NCI-H2029 treated with DMSO at 0.1 percent for 48 hours (cell line): Measurements from ENCODE around the gene CDK4.

Experiments
- DNase-seq: peaks from one replicate; lab custom pipeline; 2025; lab: John Stamatoyannopoulos, UW

CDK4 gene

GRCh38 chr12:57771873-57772428 is 19.8 kb upstream of the CDK4 start, which contains the start of gene METTL1:
METTL1 (minus strand) TSS chr12:57772105; CDS start chr12:57772083, 22 bp downstream.
- DNase-seq, result peak; percentile 65

- peak; percentile 58 for DNase-seq
These were observed 19.2 kb upstream of the CDK4 start for GRCh38 chr12:57771236-57771872.

GRCh38 chr12:57770734-57771133 is 18.6 kb upstream of the CDK4 start:
- no peak for DNase-seq

GRCh38 chr12:57769594-57769993 is 17.5 kb upstream of the CDK4 start:
- no peak for DNase-seq

- DNase-seq, result no peak
These were observed 15.8 kb upstream of the CDK4 start for GRCh38 chr12:57767876-57768275.

GRCh38 chr12:57767305-57767698 is 15.2 kb upstream of the CDK4 start:
- DNase-seq, result no peak

- peak; percentile 57 for DNase-seq
These were observed 14.6 kb upstream of the CDK4 start, which contains the start of gene CYP27B1 for GRCh38 chr12:57766464-57767304. CYP27B1 (minus strand) TSS chr12:57767078; CDS start chr12:57767041, 37 bp downstream.

GRCh38 chr12:57765698-57766463 is 13.8 kb upstream of the CDK4 start:
- no peak for DNase-seq

GRCh38 chr12:57765003-57765697 is 13.0 kb upstream of the CDK4 start:
- DNase-seq, result no peak

- no peak for DNase-seq
These were observed 12.5 kb upstream of the CDK4 start for GRCh38 chr12:57764662-57765002.

- DNase-seq, result no peak
These were observed 12.0 kb upstream of the CDK4 start for GRCh38 chr12:57763881-57764661.

- no peak for DNase-seq
These were observed 10.4 kb upstream of the CDK4 start for GRCh38 chr12:57762463-57762862.

GRCh38 chr12:57761391-57761998 is 9.4 kb upstream of the CDK4 start:
- DNase-seq, result no peak

- no peak for DNase-seq
These were observed 8.4 kb upstream of the CDK4 start for GRCh38 chr12:57760347-57760982.

GRCh38 chr12:57759360-57759980 is 7.4 kb upstream of the CDK4 start:
- DNase-seq, result no peak

GRCh38 chr12:57758552-57759359 is 6.6 kb upstream of the CDK4 start:
- DNase-seq, result no peak

- DNase-seq, result no peak
These were observed 5.7 kb upstream of the CDK4 start for GRCh38 chr12:57757771-57758170.
